ENCODE data around the gene FBXW11.

FBXW11 gene

GRCh38 chr5:171837522-171837921, 168.9 kb downstream of the FBXW11 start:
- no peak for DNase-seq

- no peak for DNase-seq
Observed at GRCh38 chr5:171835066-171835465, 171.4 kb downstream of the FBXW11 start.

GRCh38 chr5:171834461-171834860, 172.0 kb downstream of the FBXW11 start:
- DNase-seq, result no peak

GRCh38 chr5:171832775-171833174, 173.7 kb downstream of the FBXW11 start:
- no peak for DNase-seq

GRCh38 chr5:171830686-171831085, 175.8 kb downstream of the FBXW11 start:
- DNase-seq, result no peak

GRCh38 chr5:171827162-171827561, 179.3 kb downstream of the FBXW11 start:
- DNase-seq, result no peak

DNA sequence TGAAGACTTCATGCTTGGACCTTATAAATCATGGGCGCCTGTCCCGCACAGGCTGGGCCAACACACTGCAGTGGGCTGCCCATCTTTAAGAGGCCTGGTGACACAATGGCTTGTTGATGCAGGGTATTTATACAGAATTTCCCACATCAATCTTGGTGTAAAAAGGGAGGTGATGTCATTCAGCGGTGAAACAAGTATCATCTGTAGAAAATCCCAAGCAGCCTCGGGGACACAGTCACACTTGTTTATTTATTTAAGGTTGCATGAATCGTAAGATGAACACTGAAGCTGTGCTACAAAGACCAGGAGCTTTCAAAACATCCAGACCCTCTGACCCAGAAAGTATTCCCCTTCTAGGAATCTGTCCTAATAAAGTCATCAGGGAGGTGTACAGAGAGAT, 180.3 kb downstream of the FBXW11 start:
- no peak for DNase-seq

DNA sequence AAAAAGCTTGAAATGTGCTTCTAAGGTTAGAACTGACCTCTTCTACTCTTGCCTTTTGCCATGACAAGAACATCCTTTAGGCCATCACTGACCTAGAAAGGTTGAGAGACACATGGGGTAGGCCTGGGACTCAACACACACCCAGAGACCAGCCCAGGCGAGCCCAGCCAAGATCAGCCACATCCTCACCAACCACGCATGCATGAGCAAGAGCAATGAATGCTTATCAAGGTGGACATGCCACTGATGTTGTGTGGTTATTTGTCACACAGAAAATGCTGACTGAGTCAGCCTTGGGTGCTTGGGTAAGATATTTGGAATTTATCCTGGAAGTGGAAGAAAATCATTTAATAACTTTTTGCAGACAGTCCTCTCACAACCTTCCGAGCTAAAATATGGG, 181.4 kb downstream of the FBXW11 start:
- no peak for DNase-seq

DNA sequence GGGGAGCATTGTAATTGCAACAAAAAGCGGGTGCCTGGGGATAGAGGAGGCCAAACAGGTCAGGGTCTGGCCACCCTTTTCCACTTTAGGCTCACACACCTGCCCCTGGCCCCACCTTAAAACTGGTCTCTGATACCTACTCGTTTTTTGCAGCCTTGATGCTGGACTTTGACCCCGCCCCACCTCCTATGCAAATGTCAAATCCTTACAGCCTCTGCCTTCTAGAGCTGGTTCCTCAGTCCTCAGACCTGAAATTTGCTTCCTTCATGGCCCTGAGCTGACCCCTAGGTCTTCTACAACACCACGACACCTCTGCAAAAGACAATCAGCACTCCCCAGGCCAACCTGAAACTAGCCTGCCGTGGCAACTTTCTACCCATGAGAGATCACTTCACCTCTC, 183.2 kb downstream of the FBXW11 start:
- DNase-seq, result no peak

DNA sequence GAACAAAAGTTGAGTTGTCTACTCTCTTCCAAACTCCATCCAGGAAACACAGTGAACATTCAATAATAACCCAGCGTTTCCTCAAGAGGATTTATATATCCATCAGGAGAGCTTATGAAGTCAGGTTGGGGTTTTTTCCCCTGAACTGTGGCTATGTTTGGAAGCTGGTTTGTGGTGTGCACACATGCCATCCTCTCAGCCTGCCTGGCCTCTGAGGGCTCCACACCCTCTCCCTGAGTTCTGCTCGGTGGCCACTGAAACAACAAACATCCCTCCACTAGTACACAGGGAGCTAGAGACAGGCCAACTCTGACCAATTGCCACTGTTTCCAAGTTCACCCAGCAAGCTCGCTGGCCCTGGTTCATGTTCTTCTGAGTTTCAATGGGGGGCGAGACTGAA, 185.2 kb downstream of the FBXW11 start:
- DNase-seq, result no peak

DNA sequence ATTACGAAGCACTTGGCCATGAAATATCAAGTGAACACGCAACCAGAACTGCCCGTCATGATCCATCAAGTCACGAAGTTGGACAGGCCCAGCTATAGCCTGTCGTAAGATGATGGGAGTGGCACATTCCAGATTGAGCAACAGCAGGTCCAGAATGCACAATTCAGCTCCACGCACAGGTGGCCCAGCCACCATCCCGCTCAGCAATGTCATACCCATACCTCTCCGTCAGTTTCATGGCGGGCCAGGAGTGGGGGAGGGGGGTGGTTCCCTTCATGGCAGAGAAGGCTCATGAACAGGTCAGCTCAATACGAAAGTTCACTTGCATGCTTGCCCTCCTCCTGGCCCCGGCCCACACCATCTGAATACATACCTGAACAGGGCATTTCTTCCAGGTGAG, 185.9 kb downstream of the FBXW11 start:
- no peak for DNase-seq

DNA sequence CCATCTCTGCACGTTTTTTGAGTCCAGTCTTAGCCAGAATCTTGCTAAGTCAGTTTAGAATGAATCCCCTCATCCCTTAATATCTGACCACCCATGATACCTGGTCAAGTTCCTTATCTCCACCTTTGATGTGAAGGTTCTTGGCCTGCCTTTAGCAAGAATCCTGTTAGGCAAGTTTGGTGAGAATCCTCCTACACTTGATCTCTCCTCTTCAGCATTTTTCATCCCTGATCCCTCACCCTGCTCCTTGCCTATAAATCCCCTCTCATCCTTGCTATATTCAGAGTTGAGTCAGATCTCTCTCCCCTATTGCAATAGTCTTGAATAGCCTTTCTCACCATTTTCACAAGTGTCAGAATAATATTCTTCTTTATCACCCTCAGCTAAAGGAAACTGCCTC, 189.8 kb downstream of the FBXW11 start:
- DNase-seq, result no peak

DNA sequence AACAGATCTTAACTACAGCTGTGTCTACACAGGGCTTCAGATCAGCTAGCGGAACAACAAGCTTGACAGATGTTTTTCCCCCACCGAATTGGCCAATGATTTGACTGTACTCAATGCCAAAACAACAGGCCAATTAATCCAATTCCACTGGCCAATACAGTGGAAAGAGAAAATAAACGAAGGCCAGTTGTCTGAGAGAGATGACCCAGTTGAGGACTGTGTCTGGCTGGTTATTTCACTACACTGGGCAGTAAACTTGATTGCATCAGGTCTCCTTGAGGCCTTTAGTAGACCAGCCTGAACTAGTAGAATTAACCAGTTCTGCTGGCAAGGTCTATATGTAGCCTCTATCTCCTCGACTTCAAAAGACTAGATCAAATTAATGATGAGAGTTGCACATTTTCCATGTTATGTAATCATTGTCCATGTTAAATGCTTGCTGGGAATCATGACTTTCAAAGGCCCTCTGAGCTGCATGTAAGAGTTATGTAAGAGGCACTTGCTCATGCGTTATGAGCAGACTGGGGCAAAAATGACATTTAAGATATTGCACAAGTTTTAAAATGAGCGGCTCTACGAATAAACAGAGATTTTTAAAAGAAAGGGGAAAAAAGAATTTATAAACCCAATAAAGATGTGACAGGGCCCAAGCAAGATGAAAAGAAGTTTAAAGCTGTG, 192.5 kb downstream of the FBXW11 start:
- DNase-seq, result no peak

DNA sequence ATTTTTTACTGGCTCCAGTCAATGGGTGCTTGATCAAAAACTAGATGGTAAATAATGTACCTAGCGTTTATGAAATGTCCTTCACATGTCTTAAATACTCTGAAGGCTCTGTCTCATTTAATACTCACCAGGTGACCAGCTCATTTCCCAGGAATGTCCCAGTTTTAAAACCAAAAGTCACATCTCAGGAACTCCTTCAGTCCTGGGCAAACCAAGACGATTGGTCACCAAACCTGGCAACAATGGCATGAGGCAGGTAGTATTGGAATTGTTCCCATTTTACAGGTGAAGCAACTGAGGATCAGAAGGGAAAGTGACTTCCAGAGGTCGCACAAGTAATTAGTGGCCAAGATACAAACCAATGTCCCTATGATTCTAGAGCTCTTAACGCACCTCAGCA, 193.2 kb downstream of the FBXW11 start:
- no peak for DNase-seq
